Stomach (tissue), 9 donors: ENCODE data around the gene VPS52. TPM values are rescaled to one million over a fixed set of nuclear protein-coding genes. Genes with fewer than 3 reads are reported as not detected.
"Not testable (repeated sequence)": the region's sequence is repeated elsewhere in the genome, so short reads cannot be mapped to it uniquely, and the experiment has no call there.

Source experiments
- DNase-seq, 2 donors: peaks; one replicate each; pipeline versions ENCODE4 v3.0.0 to v3.0.0-alpha.2; 2013 to 2019
- H3K27ac ChIP-seq, 5 donors: fragments of 200-600 bp in 4 of 5; sonication (generic) in 4 of 5; one replicate each; pipeline ENCODE4 v1.5.1; 2013 to 2019; ENCODE audit warnings: mild to moderate bottlenecking in 1 of 5, moderate library complexity in 1 of 5
- H3K27me3 ChIP-seq, 3 donors: fragments of 200-600 bp; sonication (generic); one replicate each; pipeline ENCODE4 v1.5.1; 2017 to 2019; ENCODE audit warnings: mixed run types in 1 of 3
- H3K36me3 ChIP-seq, 4 donors: fragments of 200-600 bp; sonication (generic); 1 replicate in 3 of 4; 2 replicates in 1 of 4; pipeline ENCODE4 v1.5.1; 2016 to 2019
- H3K4me1 ChIP-seq, 4 donors: fragments of 200-600 bp; sonication (generic); one replicate each; pipeline ENCODE4 v1.5.1; 2016 to 2019
- H3K4me3 ChIP-seq, 4 donors: fragments of 200-600 bp; sonication (generic) in 3 of 4; one replicate each; pipeline ENCODE4 v1.5.1; 2016 to 2019; ENCODE audit warnings: mild to moderate bottlenecking in 1 of 4
- H3K9me3 ChIP-seq, 4 donors: fragments of 200-600 bp; sonication (generic); one replicate each; pipeline ENCODE4 v1.5.1; 2016 to 2019
- CTCF ChIP-seq, 7 experiments: fragments of 450-650 bp in 4 of 7; fragments of 200-600 bp in 3 of 7; sonication (generic) in 3 of 7; IDR thresholded peaks; one replicate each; pipeline ENCODE4 v1.5.1; 2016 to 2019; ENCODE audit warnings: antibody characterized with exemption in 7 of 7, control low read depth in 2 of 7, mild to moderate bottlenecking in 1 of 7
- EP300 ChIP-seq: sonication (generic); formaldehyde crosslinking; IDR thresholded peaks from one replicate; pipeline ENCODE4 v1.6.1; 2017; ENCODE audit warnings: antibody characterized with exemption
- POLR2A ChIP-seq, 4 donors: fragments of 450-650 bp; IDR thresholded peaks; one replicate each; pipeline ENCODE4 v1.6.1; 2016; ENCODE audit warnings: antibody characterized with exemption in 4 of 4, control low read depth in 2 of 4, mild to moderate bottlenecking in 1 of 4, moderate library complexity in 1 of 4
- POLR2AphosphoS5 ChIP-seq, 3 donors: sonication (generic); formaldehyde crosslinking; IDR thresholded peaks; one replicate each; pipeline ENCODE4 v1.6.1; 2016; ENCODE audit warnings: antibody characterized with exemption in 3 of 3
- WGBS, 5 donors: extraction: QIAGEN DNeasy Blood & Tissue Kit in 3 of 5; methylation state at CpG; one replicate each; pipeline versions ENCODE4 v1.1.5 to v1.1.7; 2013 to 2018; 5-methylcytosine and 5-hydroxymethylcytosine counted together
- intact Hi-C: fragments of 100-400 bp; cut with DNase I; formaldehyde crosslinking; loops from one replicate; pipeline ENCODE4 v1.15.1; 2023; ENCODE audit warnings: low total_unique reads
- polyA plus RNA-seq, 3 donors: library from polyadenylated mRNA; stranded (reverse); fragments of 200-250 nt; gene quantifications; one replicate each; pipeline ENCODE4 v1.2.3, GENCODE V29; 2013
- total RNA-seq, 5 donors: library from RNA; depleted of rRNA; stranded (reverse); fragments of >200 nt; gene quantifications; one replicate each; pipeline versions ENCODE4 v1.1.0 to v1.2.3, GENCODE V29; 2014 to 2016
- donor health status: healthy with polysubstance abuse.
- donor health status: Bipolar disorder and iron deficiency.
- donor health status: healthy.

The VPS52 gene
- total and polyA plus RNA-seq, 8 donors = 22.6 to 89.3 (median 46.5) TPM

- TF ChIP-seq EP300 = no peak
- TF ChIP-seq POLR2A (IDR thresholded peaks at IDR 0.05) = no peak
- TF ChIP-seq POLR2AphosphoS5 (IDR thresholded peaks at IDR 0.05) = no peak
- no peak for TF ChIP-seq CTCF (IDR thresholded peaks at IDR 0.05)
- H3K4me3 ChIP-seq = peak overlapping the region; percentile 71 to 94 (median 79)
- 11 to 17% (median 12%) methylated on average over 18 to 21 of the region's 21 CpGs for WGBS, 5 donors
- intact Hi-C loops = no loop called here
- H3K4me1 ChIP-seq = peaks cover 20 to 32% (median 30%) of the 10 kb centered on the region in 4 donors
- no peak for DNase-seq
- H3K27me3 ChIP-seq = no peaks in the 10 kb centered on the region
- peak overlapping the region; percentile 42 to 89 (median 82) for H3K27ac ChIP-seq
- peaks cover 27 to 73% (median 70%) of the 10 kb centered on the region in 4 donors for H3K36me3 ChIP-seq
- no peaks in the 10 kb centered on the region for H3K9me3 ChIP-seq
Observed at GRCh38 chr6:33288141-33288920, 16.7 kb upstream of the VPS52 start.

GRCh38 chr6:33286946-33287914 lies 15.6 kb upstream of the VPS52 start:
- Histone ChIP-seq H3K9me3 (no peaks in the 10 kb centered on the region), H3K36me3 (peaks cover 27 to 73% (median 70%) of the 10 kb centered on the region in 4 donors), H3K4me1 (peaks cover 20 to 32% (median 30%) of the 10 kb centered on the region in 4 donors), H3K27me3 (no peaks in the 10 kb centered on the region), H3K4me3 (no peak overlapping the region), H3K27ac (no peak overlapping the region)
- intact Hi-C loops = no loop called here
- no peak for DNase-seq
- WGBS, 5 donors = 90 to 94% (median 92%) methylated on average over 22 of the region's 22 CpGs
- TF ChIP-seq POLR2AphosphoS5 (IDR thresholded peaks at IDR 0.05) (no peak), POLR2A (IDR thresholded peaks at IDR 0.05) (no peak), CTCF (IDR thresholded peaks at IDR 0.05) (no peak), EP300 (no peak)

GRCh38 chr6:33285214-33285613 lies 13.5 kb upstream of the VPS52 start:
- peaks cover 27 to 77% (median 75%) of the 10 kb centered on the region in 4 donors for H3K36me3 ChIP-seq
- WGBS, 5 donors = 87 to 96% (median 90%) methylated on average over 4 of the region's 4 CpGs
- intact Hi-C loops, H3K4me3 ChIP-seq, H3K9me3 ChIP-seq, H3K27ac ChIP-seq, DNase-seq, H3K27me3 ChIP-seq: not testable (repeated sequence)
- peaks cover 14 to 27% (median 22%) of the 10 kb centered on the region in 4 donors for H3K4me1 ChIP-seq

GRCh38 chr6:33280539-33280938 lies 8.9 kb upstream of the VPS52 start:
- WGBS, 5 donors = 85 to 90% (median 87%) methylated on average over 5 to 6 of the region's 6 CpGs
- Histone ChIP-seq H3K9me3 (no peaks in the 10 kb centered on the region), H3K27ac (peak overlapping the region in 3 of 5 donors; percentile 32 to 62 (median 44)), H3K36me3 (peaks cover 37 to 84% (median 83%) of the 10 kb centered on the region in 4 donors), H3K4me3 (no peak overlapping the region), H3K4me1 (peaks cover 27 to 49% (median 40%) of the 10 kb centered on the region in 4 donors), H3K27me3 (no peaks in the 10 kb centered on the region)
- intact Hi-C loops = no loop called here
- TF ChIP-seq POLR2AphosphoS5 (IDR thresholded peaks at IDR 0.05) (no peak), POLR2A (IDR thresholded peaks at IDR 0.05) (no peak), EP300 (no peak), CTCF (IDR thresholded peaks at IDR 0.05) (no peak)
- no peak for DNase-seq
